ENCODE measurements around the gene KCNE1. TPM values are rescaled to one million over a fixed set of nuclear protein-coding genes. Genes with fewer than 3 reads are reported as not detected.
"Not testable (repeated sequence)": the region's sequence is repeated elsewhere in the genome, so short reads cannot be mapped to it uniquely, and the experiment has no call there.

Gene KCNE1
- total RNA-seq, 2 donors from 2014 or later, result 0.78 to 3.8 TPM

DNA sequence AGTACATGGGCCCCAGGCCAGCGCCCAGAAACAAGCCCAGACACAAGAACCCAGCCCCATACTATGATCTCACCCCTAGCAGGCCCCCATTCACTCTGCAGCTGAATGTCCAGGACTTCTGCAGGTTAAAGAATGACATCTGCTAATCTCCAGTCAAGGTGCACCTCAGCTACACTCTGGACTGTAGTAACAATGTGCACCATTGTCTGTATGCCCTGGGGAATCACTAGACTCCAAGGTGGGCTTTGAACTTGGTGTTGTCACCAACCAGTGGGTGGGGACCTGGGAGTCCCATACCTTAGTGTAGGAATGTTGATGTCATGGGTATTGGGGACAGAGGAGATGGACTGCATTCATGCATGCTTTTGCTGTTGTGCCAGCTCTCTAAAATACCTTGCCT, 10.3 kb downstream of the KCNE1 start:
- Histone ChIP-seq H3K36me3 (no peaks in the 10 kb centered on the region), H3K27ac (no peak overlapping the region), H3K27me3 (no peaks in the 10 kb centered on the region), H3K4me1 (no peaks in the 10 kb centered on the region), H3K9me3 (peaks cover 0 to 17% of the 10 kb centered on the region in 2 donors), H3K4me3 (no peak overlapping the region)
- TF ChIP-seq, protein P1, sequence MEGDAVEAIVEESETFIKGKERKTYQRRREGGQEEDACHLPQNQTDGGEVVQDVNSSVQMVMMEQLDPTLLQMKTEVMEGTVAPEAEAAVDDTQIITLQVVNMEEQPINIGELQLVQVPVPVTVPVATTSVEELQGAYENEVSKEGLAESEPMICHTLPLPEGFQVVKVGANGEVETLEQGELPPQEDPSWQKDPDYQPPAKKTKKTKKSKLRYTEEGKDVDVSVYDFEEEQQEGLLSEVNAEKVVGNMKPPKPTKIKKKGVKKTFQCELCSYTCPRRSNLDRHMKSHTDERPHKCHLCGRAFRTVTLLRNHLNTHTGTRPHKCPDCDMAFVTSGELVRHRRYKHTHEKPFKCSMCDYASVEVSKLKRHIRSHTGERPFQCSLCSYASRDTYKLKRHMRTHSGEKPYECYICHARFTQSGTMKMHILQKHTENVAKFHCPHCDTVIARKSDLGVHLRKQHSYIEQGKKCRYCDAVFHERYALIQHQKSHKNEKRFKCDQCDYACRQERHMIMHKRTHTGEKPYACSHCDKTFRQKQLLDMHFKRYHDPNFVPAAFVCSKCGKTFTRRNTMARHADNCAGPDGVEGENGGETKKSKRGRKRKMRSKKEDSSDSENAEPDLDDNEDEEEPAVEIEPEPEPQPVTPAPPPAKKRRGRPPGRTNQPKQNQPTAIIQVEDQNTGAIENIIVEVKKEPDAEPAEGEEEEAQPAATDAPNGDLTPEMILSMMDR (IDR thresholded peaks at IDR 0.05), result no peak
- peak; percentile 42 for DNase-seq (ENCODE audit: low spot score)

DNA sequence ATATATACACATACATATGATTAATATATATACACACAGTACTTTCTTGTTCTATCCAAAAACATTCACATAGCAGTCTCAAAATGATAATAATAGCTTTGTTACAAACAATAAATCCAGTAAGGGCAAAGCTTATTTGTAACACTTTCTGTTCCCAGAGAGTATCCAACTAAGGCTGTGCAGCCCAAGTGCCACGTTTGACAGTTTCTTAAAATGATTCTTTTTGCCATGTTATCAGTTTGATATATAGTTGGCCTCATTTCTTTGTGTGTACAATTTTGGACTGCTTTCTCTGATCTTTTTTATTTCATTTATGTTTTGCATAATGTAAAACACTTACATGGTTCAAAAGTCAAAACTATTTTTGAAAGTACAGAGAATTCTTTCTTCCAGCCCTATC, 11.8 kb downstream of the KCNE1 start:
- H3K27ac ChIP-seq, result no peak overlapping the region
- H3K4me3 ChIP-seq, result no peak overlapping the region
- H3K36me3 ChIP-seq, result no peaks in the 10 kb centered on the region
- H3K9me3 ChIP-seq, result peaks cover 0 to 20% of the 10 kb centered on the region in 2 donors
- no peak for DNase-seq (ENCODE audit: low spot score)
- no peaks in the 10 kb centered on the region for H3K4me1 ChIP-seq
- TF ChIP-seq, protein P1 (IDR thresholded peaks at IDR 0.05), result no peak
- H3K27me3 ChIP-seq, result no peaks in the 10 kb centered on the region

DNA sequence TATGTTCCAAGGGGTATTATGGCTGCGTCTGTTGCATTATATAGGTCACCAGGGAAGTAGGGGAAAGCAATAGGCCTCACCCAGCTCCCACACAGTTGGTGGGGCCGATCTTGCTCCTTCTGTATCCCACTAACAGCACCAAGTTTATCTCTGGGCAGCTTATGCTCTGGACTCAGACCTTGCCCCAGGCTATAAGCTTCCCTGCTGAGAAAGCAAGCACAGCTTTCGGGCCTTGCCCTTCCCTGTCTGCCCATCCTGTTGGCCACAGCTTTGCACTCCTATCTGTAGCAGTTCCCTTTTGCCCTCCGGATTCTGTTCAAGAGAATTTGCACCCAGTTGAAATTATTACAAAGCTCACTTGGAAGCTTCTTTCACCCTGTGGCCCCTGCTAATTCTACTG, 12.9 kb downstream of the KCNE1 start:
- Histone ChIP-seq H3K4me1 (no peaks in the 10 kb centered on the region), H3K36me3 (no peaks in the 10 kb centered on the region), H3K27me3 (no peaks in the 10 kb centered on the region), H3K9me3 (peaks cover 0 to 20% of the 10 kb centered on the region in 2 donors), H3K4me3 (no peak overlapping the region), H3K27ac (no peak overlapping the region)
- no peak for DNase-seq (ENCODE audit: low spot score)
- TF ChIP-seq, protein P1 (IDR thresholded peaks at IDR 0.05), result no peak

DNA sequence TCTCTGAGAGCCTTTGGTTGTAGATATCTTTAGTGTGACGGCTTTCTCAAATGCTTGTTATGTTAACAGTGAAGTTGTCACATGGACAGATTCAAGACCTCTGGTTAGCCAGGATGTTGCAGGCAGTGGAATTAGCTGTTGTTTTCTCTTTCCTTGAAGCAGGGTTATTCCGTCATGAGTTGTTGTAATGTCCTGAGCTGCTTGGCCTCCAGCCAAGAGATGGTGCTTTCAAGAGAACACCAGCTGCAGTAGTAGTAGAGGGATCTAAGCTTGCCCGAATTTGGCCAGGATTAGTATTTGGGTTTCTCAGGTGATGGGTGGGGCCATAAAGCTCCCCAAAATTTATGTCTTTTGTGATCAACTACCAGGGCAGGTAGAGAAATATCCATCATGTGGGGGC, 13.4 kb downstream of the KCNE1 start:
- peak; percentile 58 for DNase-seq (ENCODE audit: low spot score)
- no peak overlapping the region for H3K4me3 ChIP-seq
- H3K27ac ChIP-seq, result no peak overlapping the region
- H3K4me1 ChIP-seq, result no peaks in the 10 kb centered on the region
- H3K36me3 ChIP-seq, result no peaks in the 10 kb centered on the region
- H3K27me3 ChIP-seq, result no peaks in the 10 kb centered on the region
- peaks cover 0 to 20% of the 10 kb centered on the region in 2 donors for H3K9me3 ChIP-seq
- TF ChIP-seq, protein P1 (IDR thresholded peaks at IDR 0.05), result no peak

DNA sequence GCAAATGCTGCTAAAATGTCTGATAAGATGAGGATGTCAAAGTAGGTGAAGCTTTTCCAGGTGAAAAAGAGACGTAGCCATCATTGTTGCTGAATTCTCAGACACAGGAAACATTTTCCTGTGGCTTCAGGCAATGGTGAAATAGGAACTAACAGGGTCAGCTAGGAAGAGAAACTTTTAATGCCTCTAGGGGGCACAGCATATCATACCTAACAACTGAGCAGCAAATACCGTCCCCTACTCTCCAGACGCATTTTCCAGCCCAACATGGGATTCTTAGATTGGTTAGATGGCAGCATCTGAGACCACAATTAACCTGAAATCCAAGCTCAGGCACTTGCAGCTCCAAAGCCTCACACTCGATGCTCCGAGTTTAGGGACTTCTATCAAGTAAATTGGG, 28.2 kb downstream of the KCNE1 start:
- H3K36me3 ChIP-seq; H3K27me3 ChIP-seq; H3K9me3 ChIP-seq; DNase-seq (ENCODE audit: low spot score); H3K4me3 ChIP-seq; H3K4me1 ChIP-seq; H3K27ac ChIP-seq: not testable (repeated sequence)

DNA sequence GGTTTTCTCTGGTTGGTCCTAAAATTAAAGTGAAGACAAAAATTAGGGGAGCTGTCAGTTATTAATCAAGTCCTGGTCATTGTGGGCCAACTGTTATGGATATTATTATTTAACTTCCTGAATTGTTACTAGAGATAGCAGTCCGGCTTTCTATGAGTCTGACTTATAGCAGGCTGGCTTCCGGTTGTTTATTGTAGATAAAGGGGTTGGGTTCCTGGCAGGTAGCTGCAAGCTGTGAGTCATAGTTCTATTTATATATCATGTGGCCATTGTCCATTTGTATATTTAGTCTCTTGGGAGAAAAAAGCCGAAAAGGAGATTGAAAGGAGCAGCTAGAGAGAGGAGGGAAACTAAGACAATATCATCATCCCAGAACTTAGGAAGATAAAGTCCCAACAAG, 28.6 kb downstream of the KCNE1 start:
- not testable (repeated sequence) for DNase-seq (ENCODE audit: low spot score); H3K4me3 ChIP-seq; H3K36me3 ChIP-seq; H3K27ac ChIP-seq; H3K27me3 ChIP-seq; H3K9me3 ChIP-seq; H3K4me1 ChIP-seq

DNA sequence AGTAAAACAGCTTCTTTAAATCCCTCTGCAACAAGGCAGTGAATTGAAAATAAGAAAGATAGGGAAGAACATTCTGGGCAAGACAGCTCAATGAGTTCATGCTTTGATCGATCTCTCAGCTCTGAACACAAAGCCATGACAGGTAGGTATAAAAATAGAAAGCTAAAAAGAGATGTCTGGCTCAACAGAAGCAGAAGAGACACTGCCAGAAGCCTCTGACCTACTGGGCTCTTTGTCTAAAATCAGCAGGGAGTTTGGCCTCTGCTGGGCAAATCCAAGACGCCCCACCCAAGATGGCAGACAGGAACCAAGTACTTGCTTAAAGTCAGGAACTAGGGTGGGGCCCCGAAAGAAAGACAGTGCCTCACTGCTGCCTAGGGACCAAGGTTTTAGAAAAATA, 44.7 kb downstream of the KCNE1 start:
- not testable (repeated sequence) for H3K4me1 ChIP-seq; H3K36me3 ChIP-seq; DNase-seq (ENCODE audit: low spot score); H3K27ac ChIP-seq; H3K4me3 ChIP-seq; H3K27me3 ChIP-seq; H3K9me3 ChIP-seq

DNA sequence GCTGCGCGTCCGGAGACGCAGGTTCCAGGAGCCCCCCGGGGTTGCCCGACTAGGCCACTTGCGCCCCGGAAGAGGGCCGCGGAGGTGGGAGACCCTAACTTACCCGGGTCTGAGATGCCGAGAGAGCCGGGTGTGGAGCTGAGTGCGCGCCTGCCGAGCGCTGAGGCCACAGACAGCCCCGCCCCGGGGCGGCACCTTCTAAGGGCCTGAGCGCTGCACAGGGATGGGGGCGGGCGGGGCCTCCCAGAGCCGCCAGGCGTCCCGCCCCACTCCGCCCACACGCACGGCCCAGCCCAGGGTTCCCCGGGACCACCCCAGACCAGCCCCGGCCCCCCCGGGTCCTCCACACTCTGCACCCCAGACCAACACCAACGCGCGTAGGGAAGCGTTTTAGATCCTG, 52.6 kb downstream of the KCNE1 start:
- not testable (repeated sequence) for H3K4me3 ChIP-seq; H3K27me3 ChIP-seq; H3K4me1 ChIP-seq; H3K27ac ChIP-seq; H3K36me3 ChIP-seq; H3K9me3 ChIP-seq; DNase-seq (ENCODE audit: low spot score)

DNA sequence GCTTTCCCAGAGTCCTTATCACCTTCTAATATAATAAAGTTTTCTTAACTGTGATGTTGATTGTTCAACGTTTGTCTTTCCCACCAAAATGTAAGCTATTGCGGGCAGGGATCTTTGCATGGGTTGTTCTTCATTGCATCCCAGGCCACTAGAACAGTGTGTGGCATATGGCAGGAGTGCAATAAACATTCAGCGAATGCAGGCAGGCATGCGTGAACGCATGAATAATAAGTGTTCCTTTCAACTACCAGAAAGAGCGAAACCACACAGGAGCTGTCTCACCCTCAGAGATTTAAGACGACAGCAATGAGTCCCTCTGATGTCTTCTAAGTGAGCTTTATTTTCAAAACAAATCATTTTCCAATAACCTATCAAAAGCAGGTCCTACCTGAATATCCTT, 53.7 kb downstream of the KCNE1 start:
- H3K9me3 ChIP-seq; H3K4me3 ChIP-seq; DNase-seq (ENCODE audit: low spot score); H3K27me3 ChIP-seq; H3K27ac ChIP-seq; H3K36me3 ChIP-seq; H3K4me1 ChIP-seq: not testable (repeated sequence)

DNA sequence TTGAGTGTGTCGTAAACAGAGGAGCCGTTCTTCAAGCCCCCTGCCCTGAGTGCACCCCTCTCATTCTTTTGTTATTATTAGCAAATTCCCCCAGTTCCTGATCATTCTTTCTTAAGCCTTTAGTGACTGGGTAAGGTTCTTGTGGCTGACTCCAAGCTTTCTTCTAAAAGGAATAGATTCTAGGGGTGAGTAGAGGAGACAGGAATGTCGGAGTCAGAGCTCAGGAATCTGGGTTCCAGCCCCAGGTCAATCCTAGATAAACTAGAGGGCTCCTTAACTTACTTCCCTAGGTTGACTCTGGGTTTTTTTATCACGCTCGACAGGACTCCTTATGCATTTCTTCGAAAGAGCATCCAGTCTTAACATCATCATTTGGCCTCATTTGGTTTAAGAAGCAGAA, 55.8 kb downstream of the KCNE1 start:
- DNase-seq (ENCODE audit: low spot score); H3K4me3 ChIP-seq; H3K9me3 ChIP-seq; H3K4me1 ChIP-seq; H3K36me3 ChIP-seq; H3K27me3 ChIP-seq; H3K27ac ChIP-seq: not testable (repeated sequence)

DNA sequence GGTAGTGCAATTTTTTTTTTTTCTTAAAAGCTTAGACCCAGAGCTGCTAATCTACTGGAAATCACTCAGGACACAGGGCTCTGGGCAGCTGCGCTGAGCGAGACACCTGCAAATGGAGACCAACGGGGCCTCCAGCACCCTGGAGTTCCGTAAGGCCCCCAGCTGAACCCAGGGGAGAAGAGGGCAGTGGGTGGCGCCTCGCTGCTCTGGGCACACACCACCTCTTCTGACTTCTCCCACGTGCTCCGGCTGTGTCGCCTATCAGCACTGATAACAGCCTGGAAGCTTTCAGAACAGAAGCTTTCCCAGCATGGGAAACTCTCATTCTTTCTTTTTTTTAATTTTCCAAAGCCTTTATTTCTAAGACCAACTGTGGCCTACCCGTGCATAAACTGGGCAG, 56.4 kb downstream of the KCNE1 start:
- not testable (repeated sequence) for H3K36me3 ChIP-seq; H3K4me1 ChIP-seq; H3K4me3 ChIP-seq; H3K27me3 ChIP-seq; H3K27ac ChIP-seq; DNase-seq (ENCODE audit: low spot score); H3K9me3 ChIP-seq

DNA sequence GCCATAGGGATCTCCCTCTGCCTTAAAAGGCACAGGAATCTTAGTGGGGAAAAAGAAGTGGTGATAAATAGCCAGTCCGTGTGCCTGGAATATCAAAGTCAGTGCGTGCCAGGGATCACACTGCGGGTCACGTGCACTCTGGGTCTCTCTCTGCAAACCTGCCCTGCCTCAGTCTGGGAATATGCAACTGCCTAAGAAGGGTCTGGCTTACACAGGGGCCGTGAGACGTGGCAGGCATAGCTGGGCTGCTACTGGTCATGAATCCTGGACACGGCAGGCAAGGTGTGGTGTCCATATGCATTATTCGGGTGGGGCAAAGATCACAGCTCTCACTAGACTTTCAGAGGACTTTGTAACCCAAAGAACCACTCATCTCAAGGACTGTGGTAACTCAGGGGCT, 65.0 kb downstream of the KCNE1 start:
- not testable (repeated sequence) for H3K4me3 ChIP-seq; H3K36me3 ChIP-seq; H3K9me3 ChIP-seq; H3K4me1 ChIP-seq; H3K27ac ChIP-seq; H3K27me3 ChIP-seq; DNase-seq (ENCODE audit: low spot score)

All from right atrium auricular region (tissue), 2 donors.